Gastrocnemius medialis (tissue), 4 donors: ENCODE measurements around the gene IRF2BP2.
A peak's percentile ranks its signal among the peaks of the same experiment; 100 is the strongest.

ENCODE experiments used
- POLR2A ChIP-seq, 2 donors: fragments of 450-650 bp; IDR thresholded peaks; one replicate each; pipeline ENCODE4 v1.6.1; 2017; ENCODE audit warnings: antibody characterized with exemption in 2 of 2, mild to moderate bottlenecking in 2 of 2, moderate library complexity in 2 of 2
- TF ChIP-seq, protein P1 (sequence below), 5 experiments: fragments of 450-650 bp in 3 of 5; fragments of 200-600 bp in 2 of 5; sonication (generic) in 2 of 5; IDR thresholded peaks in 4 of 5; conservative IDR thresholded peaks in 1 of 5; 1 replicate in 4 of 5; 2 replicates in 1 of 5; pipeline ENCODE4 v1.5.1; 2016 to 2019; ENCODE audit warnings: antibody characterized with exemption in 5 of 5, mild to moderate bottlenecking in 3 of 5, moderate library complexity in 3 of 5

DNA sequence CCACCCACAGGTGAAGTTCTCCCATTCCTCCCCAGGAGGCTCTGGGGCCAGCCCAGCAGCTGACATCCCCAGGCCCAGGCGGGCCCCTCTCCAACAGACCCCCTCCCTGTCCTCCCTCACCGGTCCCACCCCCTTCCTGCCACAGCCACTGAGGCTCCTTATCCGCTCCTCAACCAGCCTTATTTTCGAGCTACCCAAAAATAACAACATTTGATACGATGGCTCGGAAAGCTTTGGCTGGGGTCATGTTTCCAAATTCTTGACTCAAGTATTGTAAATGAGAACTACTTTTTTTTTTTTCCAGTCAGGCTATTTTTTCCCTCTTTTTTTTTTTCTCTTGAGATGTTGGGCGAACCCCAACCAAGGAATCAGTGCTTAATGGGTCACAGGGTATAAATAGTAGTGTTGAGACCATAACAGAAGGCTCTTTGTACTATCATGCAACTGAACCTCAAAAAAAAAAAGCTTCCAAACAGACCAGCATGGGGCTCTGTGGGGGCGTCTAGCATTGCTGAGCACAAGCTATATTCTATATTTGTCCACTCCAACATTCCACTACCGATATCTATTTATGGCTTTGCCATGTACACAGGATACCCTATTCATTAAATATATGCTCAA, 27.2 kb downstream of the IRF2BP2 start:
- peak in 1 of 2 donors; percentile 24 for TF ChIP-seq POLR2A (IDR thresholded peaks at IDR 0.05)
- TF ChIP-seq, protein P1, sequence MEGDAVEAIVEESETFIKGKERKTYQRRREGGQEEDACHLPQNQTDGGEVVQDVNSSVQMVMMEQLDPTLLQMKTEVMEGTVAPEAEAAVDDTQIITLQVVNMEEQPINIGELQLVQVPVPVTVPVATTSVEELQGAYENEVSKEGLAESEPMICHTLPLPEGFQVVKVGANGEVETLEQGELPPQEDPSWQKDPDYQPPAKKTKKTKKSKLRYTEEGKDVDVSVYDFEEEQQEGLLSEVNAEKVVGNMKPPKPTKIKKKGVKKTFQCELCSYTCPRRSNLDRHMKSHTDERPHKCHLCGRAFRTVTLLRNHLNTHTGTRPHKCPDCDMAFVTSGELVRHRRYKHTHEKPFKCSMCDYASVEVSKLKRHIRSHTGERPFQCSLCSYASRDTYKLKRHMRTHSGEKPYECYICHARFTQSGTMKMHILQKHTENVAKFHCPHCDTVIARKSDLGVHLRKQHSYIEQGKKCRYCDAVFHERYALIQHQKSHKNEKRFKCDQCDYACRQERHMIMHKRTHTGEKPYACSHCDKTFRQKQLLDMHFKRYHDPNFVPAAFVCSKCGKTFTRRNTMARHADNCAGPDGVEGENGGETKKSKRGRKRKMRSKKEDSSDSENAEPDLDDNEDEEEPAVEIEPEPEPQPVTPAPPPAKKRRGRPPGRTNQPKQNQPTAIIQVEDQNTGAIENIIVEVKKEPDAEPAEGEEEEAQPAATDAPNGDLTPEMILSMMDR (IDR thresholded peaks at IDR 0.05 in 4 of 5, conservative IDR thresholded peaks at IDR 0.05 in 1 of 5): no peak
